HL-60 (cell line): ENCODE measurements around the gene TENT5A.

Experiments
- TF ChIP-seq, protein P1 (sequence below): IDR thresholded peaks from one replicate; pipeline ENCODE4 v1.5.1; 2011; ENCODE audit warnings: low read length, control low read depth, inconsistent platforms; ENCODE audit not compliant: insufficient read depth
- TF ChIP-seq, protein P2 (sequence below): IDR thresholded peaks from 2 replicates; pipeline ENCODE4 v1.6.1; 2012; ENCODE audit warnings: low read depth; ENCODE audit not compliant: insufficient replicate concordance

GRCh38 chr6:81788748-81789147 lies 36.3 kb upstream of the TENT5A start:
- TF ChIP-seq, protein P1, sequence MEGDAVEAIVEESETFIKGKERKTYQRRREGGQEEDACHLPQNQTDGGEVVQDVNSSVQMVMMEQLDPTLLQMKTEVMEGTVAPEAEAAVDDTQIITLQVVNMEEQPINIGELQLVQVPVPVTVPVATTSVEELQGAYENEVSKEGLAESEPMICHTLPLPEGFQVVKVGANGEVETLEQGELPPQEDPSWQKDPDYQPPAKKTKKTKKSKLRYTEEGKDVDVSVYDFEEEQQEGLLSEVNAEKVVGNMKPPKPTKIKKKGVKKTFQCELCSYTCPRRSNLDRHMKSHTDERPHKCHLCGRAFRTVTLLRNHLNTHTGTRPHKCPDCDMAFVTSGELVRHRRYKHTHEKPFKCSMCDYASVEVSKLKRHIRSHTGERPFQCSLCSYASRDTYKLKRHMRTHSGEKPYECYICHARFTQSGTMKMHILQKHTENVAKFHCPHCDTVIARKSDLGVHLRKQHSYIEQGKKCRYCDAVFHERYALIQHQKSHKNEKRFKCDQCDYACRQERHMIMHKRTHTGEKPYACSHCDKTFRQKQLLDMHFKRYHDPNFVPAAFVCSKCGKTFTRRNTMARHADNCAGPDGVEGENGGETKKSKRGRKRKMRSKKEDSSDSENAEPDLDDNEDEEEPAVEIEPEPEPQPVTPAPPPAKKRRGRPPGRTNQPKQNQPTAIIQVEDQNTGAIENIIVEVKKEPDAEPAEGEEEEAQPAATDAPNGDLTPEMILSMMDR: no peak
- TF ChIP-seq, protein P2, sequence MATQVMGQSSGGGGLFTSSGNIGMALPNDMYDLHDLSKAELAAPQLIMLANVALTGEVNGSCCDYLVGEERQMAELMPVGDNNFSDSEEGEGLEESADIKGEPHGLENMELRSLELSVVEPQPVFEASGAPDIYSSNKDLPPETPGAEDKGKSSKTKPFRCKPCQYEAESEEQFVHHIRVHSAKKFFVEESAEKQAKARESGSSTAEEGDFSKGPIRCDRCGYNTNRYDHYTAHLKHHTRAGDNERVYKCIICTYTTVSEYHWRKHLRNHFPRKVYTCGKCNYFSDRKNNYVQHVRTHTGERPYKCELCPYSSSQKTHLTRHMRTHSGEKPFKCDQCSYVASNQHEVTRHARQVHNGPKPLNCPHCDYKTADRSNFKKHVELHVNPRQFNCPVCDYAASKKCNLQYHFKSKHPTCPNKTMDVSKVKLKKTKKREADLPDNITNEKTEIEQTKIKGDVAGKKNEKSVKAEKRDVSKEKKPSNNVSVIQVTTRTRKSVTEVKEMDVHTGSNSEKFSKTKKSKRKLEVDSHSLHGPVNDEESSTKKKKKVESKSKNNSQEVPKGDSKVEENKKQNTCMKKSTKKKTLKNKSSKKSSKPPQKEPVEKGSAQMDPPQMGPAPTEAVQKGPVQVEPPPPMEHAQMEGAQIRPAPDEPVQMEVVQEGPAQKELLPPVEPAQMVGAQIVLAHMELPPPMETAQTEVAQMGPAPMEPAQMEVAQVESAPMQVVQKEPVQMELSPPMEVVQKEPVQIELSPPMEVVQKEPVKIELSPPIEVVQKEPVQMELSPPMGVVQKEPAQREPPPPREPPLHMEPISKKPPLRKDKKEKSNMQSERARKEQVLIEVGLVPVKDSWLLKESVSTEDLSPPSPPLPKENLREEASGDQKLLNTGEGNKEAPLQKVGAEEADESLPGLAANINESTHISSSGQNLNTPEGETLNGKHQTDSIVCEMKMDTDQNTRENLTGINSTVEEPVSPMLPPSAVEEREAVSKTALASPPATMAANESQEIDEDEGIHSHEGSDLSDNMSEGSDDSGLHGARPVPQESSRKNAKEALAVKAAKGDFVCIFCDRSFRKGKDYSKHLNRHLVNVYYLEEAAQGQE: no peak
